Stimulated activated naive CD8-positive, alpha-beta T cell treated with anti-CD3 and anti-CD28 coated beads, Interleukin-15, Interleukin-2, amounts not matched to agents 100 ng/mL and 50 ng/mL, for 24 hours (primary cell): ENCODE measurements around the gene GJC1.
"Not testable (repeated sequence)": the region's sequence is repeated elsewhere in the genome, so short reads cannot be mapped to it uniquely, and the experiment has no call there.

Experiments used
- H3K27ac Mint-ChIP-seq: one replicate; pipeline ENCODE4 v1.8.0; 2021; ENCODE audit warnings: mild to moderate bottlenecking, mixed read lengths
- H3K27me3 Mint-ChIP-seq: one replicate; pipeline ENCODE4 v1.8.0; 2021; ENCODE audit warnings: mixed read lengths
- H3K36me3 Mint-ChIP-seq: one replicate; pipeline ENCODE4 v1.8.0; 2021; ENCODE audit warnings: low read depth, mixed read lengths
- H3K4me1 Mint-ChIP-seq: one replicate; pipeline ENCODE4 v1.8.0; 2021; ENCODE audit warnings: low read depth, mixed read lengths
- H3K4me3 Mint-ChIP-seq: one replicate; pipeline ENCODE4 v1.8.0; 2021; ENCODE audit warnings: mild to moderate bottlenecking, mixed read lengths
- H3K9me3 Mint-ChIP-seq: one replicate; pipeline ENCODE4 v1.8.0; 2021; ENCODE audit warnings: mixed read lengths

Gene GJC1

DNA sequence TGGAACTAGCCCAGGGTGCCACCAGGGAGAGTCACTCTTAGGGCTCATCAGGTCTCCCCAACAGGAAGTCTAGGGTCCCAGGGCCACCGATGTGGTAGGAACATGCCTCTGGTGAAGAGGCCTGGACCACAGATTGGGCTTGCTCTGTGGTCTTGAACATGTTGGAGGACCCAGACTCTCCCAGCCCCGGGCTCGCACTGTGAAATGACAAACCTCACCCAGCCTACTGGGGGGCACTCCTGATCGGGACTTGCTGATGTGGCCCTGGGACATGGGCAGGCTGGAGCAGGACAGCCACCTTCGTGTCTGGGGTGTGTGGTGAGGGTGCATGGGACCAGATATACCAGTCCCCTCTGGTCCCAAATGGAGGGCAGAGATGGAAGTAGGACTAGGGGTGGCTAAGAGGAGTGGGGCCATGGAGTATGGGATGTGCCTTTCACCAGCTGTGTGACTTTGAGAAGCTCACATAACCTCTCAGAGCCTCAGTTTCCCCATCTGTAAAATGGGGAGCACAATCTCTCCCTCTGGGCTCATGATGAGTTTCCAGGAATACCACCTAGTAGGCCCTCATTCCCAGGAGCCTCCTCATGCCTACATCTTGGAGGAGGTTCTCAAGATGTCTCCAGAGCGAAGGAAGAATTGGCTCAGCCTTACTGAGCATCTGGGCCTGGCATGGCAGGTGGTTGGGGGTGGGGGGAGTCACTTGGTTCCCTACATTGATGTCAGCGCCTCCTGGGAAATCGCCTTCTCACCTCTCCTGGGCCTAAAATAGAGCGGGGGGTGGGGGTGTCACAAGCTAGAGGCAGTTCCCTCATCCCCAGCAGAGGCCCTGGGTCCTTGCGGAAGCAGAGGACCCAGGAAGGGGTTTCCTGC lies 72.8 kb downstream of the GJC1 start:
- Mint-ChIP-seq H3K4me1 (no peaks in the 10 kb centered on the region), H3K36me3 (no peaks in the 10 kb centered on the region), H3K27me3 (peaks cover 26% of the 10 kb centered on the region), H3K4me3 (no peak overlapping the region), H3K27ac (no peak overlapping the region), H3K9me3 (no peaks in the 10 kb centered on the region)

DNA sequence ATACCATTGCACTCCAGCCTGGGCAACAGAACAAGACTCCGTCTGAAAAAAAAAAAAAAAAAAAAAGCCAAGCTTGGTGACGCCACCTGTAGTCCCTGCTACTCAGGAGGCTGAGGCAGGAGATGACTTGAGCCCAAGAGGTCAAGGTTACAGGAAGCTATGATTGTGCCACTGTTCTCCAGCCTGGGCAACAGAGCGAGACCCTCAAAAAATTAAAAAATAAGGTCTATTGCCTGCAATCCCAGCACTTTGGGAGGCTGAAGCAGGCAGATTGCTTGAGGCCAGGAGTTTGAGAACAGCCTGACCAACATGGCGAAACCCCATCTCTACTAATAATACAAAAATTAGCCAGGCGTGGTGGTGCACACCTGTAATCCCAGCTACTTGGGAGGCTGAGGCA lies 74.9 kb downstream of the GJC1 start:
- Mint-ChIP-seq H3K36me3 (peaks cover 14% of the 10 kb centered on the region), H3K27me3 (peaks cover 17% of the 10 kb centered on the region)
- not testable (repeated sequence) for H3K4me1 Mint-ChIP-seq, H3K27ac Mint-ChIP-seq, H3K4me3 Mint-ChIP-seq, H3K9me3 Mint-ChIP-seq

DNA sequence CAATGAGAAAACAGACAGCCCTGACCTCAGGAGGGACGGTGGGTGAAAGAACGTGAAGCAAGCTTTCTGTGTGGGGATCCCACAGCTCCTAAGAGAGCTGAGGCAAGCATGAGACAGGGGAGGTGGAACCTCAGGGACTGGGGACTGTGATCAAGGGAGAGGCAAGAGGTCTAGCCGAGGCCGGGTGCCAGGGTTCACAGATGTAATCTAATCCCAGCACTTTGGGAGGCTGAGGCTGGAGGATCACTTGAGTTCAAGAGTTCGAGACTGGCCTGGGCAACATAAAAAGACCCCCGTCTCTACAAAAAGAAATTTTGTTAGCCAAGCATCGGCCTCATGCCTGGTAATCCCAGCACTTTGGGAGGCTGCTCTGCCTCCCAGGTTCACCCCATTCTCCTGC lies 75.8 kb downstream of the GJC1 start:
- no peaks in the 10 kb centered on the region for H3K4me1 Mint-ChIP-seq
- peaks cover 17% of the 10 kb centered on the region for H3K36me3 Mint-ChIP-seq
- no peak overlapping the region for H3K27ac Mint-ChIP-seq
- peaks cover 14% of the 10 kb centered on the region for H3K27me3 Mint-ChIP-seq
- H3K4me3 Mint-ChIP-seq, result no peak overlapping the region
- H3K9me3 Mint-ChIP-seq, result no peaks in the 10 kb centered on the region

DNA sequence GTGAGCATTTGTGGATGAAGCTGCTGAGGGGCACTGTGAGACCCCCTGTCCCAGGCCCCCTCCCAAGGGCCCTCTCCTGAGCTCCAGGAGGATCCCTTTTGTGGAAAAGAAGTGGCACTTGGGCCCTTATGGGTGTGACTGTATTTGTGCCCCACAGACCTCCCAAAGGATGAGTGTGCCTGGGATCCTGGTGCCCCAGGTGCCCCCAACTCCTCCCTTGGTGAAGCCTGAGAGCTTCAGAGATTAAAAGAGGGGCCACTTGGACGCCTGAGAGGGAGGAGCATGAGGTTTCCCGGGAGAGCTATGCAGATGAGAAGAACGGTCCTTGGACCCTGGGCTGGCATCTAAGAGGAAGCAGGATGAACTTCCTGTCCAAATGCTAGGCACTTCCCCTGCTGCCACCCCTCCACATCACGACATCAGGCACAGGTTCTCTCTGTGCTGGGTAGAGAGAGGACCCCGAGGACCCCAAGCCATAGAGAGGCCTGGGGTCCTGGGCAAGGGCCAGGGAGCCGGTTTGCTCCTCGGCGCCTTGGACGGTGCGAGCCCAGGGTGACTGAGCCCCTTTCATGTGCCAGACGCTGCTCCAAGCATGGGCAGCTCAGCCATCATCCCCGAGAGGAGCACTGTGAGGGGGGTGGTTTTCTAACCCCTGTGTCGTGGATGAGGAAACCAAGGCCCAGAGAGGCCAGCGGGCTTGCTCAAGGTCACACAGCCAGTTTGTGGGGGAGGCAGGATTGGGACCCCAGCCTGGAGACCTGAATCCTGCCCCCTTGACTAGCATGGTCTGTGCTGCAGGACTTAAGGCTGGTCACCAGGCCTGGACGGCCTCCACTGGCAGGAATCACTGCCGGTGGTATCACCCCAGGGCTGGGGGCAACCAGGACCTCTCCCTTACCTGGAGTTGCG lies 76.9 kb downstream of the GJC1 start:
- Mint-ChIP-seq H3K4me3 (no peak overlapping the region), H3K4me1 (no peaks in the 10 kb centered on the region), H3K36me3 (peaks cover 17% of the 10 kb centered on the region), H3K9me3 (no peaks in the 10 kb centered on the region), H3K27me3 (peaks cover 13% of the 10 kb centered on the region), H3K27ac (no peak overlapping the region)

DNA sequence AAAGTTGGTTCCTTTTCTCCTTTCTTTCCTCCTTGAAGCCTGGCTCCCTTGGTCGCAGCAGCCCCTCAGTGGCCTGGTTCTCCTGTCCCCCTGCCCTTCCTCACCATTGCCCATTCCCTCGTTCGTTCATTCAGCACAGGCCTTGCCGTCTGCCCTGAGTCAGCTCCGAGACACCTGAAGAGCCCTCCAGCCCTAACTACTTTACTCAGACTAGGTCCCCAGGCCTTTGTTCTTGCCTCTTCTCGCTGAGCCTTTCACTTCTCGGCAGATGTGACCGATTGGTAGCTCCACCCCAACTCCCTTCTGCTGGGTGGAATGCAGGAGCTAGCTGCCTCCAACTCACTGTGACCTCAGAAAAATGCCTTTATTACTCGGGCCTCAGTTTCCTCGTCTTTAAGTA lies 78.3 kb downstream of the GJC1 start:
- Mint-ChIP-seq H3K4me1 (no peaks in the 10 kb centered on the region), H3K4me3 (no peak overlapping the region), H3K27me3 (peaks cover under 1% of the 10 kb centered on the region), H3K27ac (no peak overlapping the region), H3K36me3 (peaks cover 21% of the 10 kb centered on the region), H3K9me3 (no peaks in the 10 kb centered on the region)

DNA sequence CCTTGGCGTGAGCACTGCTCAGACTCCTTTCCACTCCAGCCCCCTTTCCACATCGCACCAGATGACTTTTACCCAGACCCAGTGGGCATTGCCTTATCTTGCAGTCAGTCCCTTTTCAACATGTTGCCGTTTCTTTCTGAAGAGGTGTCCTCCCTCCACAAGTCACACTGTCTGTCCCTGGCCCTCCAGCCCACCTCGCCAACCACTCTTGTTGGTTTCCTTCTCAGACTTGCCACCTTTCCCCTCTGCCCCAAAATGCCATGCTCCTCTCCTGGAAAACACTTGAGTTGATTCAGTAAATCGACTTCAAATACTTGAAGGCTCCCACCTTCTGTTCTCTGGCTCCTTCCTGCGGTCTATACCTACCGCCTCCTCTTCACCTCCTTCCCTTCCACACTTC lies 78.8 kb downstream of the GJC1 start:
- Mint-ChIP-seq H3K4me1 (no peaks in the 10 kb centered on the region), H3K27ac (no peak overlapping the region), H3K36me3 (peaks cover 22% of the 10 kb centered on the region), H3K27me3 (no peaks in the 10 kb centered on the region), H3K4me3 (no peak overlapping the region), H3K9me3 (no peaks in the 10 kb centered on the region)

DNA sequence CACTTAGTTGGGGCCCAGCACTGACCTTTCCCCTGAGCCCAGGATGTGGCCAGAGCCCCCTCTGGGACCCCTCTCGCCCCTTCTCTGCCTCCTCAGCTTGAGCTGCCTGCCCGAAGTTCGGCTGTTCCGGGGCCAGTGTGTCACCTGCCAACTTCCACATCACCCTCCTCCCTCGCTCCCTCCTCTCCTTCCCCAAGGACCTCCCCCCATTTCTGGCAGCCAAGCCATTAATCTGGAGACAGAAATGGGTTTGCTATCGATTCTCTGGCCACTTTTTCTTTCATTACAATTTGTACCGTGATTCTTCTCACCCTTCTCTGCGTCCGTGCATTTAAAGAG lies 80.1 kb downstream of the GJC1 start:
- Mint-ChIP-seq H3K4me3 (no peak overlapping the region), H3K36me3 (peaks cover 25% of the 10 kb centered on the region), H3K9me3 (no peaks in the 10 kb centered on the region), H3K27me3 (no peaks in the 10 kb centered on the region), H3K27ac (no peak overlapping the region), H3K4me1 (no peaks in the 10 kb centered on the region)

DNA sequence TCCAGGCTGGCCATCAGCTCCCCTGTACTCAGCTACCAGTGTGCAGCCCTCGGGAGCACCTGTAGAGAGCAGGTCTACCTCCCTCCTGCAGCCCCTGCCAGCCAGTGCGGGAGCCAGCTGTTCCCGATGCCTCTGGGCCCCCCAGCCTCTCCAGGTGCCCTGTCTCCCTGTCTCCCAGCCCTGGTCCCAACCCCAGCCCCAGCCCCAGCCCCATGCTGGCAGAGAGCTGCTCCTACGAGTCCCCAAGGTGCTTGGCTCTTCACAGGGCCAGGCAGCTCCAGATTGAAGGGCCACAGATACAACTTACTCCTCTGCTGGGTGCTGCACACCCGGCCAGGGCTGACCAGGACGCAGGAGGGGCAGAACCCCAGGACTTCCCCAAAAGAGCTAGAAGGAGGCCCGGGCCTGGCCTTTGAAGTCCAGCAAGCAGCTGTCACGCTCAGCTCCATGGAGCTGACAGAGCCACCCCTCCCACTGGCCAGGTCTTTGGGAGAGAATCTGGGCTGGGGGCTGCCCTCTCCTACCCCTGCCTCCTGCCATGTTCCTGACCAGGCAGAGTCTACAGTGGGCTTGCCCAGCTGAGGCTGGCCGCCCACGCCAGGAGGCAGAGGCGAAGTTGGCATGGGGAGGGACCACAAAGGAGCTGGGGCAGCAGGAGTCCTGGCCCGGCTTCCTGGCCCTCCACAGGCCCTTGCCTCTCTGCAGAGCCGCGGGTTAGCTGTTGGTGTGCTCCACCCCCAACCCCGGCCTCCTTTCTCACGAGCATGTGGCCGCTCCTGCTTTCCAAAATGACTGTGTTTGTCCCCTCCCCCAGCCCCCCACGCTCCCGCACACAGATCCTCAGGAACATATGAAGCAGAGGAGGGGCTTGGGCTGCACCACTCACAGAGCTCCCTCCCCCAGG lies 80.8 kb downstream of the GJC1 start:
- peaks cover 25% of the 10 kb centered on the region for H3K36me3 Mint-ChIP-seq
- H3K4me1 Mint-ChIP-seq, result no peaks in the 10 kb centered on the region
- no peaks in the 10 kb centered on the region for H3K27me3 Mint-ChIP-seq
- H3K4me3 Mint-ChIP-seq, result no peak overlapping the region
- no peaks in the 10 kb centered on the region for H3K9me3 Mint-ChIP-seq
- H3K27ac Mint-ChIP-seq, result no peak overlapping the region
